Measurements from ENCODE around the gene UPF2.
"Not testable (repeated sequence)": the region's sequence is repeated elsewhere in the genome, so short reads cannot be mapped to it uniquely, and the experiment has no call there.

The UPF2 gene

GRCh38 chr10:11901833-11902475 is 140.7 kb downstream of the UPF2 start:
- DNase-seq, result no peak

- DNase-seq, result no peak
These were observed 141.2 kb downstream of the UPF2 start for GRCh38 chr10:11901454-11901832.

- no peak for DNase-seq
These were observed 141.6 kb downstream of the UPF2 start for GRCh38 chr10:11901036-11901301.

GRCh38 chr10:11899067-11899876 is 143.3 kb downstream of the UPF2 start:
- DNase-seq, result no peak

- DNase-seq, result no peak
These were observed 144.1 kb downstream of the UPF2 start for GRCh38 chr10:11898372-11899066.

- DNase-seq, result no peak
These were observed 144.6 kb downstream of the UPF2 start for GRCh38 chr10:11898033-11898371.

- no peak for DNase-seq
These were observed 145.9 kb downstream of the UPF2 start for GRCh38 chr10:11896549-11897200.

- no peak for DNase-seq
These were observed 147.0 kb downstream of the UPF2 start for GRCh38 chr10:11895598-11895997.

GRCh38 chr10:11895108-11895466 is 147.5 kb downstream of the UPF2 start:
- no peak for DNase-seq

GRCh38 chr10:11894381-11895107 is 148.1 kb downstream of the UPF2 start:
- no peak for DNase-seq

GRCh38 chr10:11893749-11894278 is 148.8 kb downstream of the UPF2 start:
- no peak for DNase-seq

- DNase-seq, result no peak
These were observed 150.7 kb downstream of the UPF2 start for GRCh38 chr10:11891776-11892486.

GRCh38 chr10:11889263-11889662 is 153.3 kb downstream of the UPF2 start:
- DNase-seq, result not testable (repeated sequence)

GRCh38 chr10:11887381-11888227 is 155.0 kb downstream of the UPF2 start:
- DNase-seq, result no peak

GRCh38 chr10:11886851-11887250 is 155.8 kb downstream of the UPF2 start:
- no peak for DNase-seq

- DNase-seq, result no peak
These were observed 156.5 kb downstream of the UPF2 start for GRCh38 chr10:11886138-11886474.

- DNase-seq, result no peak
These were observed 157.0 kb downstream of the UPF2 start for GRCh38 chr10:11885437-11886137.

GRCh38 chr10:11884706-11885423 is 157.7 kb downstream of the UPF2 start:
- no peak for DNase-seq

- DNase-seq, result no peak
These were observed 159.8 kb downstream of the UPF2 start for GRCh38 chr10:11882646-11883375.

Measured in SHP77 treated with DMSO at 0.1 percent for 48 hours (cell line).